Brain microvascular endothelial cell (primary cell): ENCODE measurements around the gene KLHL33.
A peak's percentile ranks its signal among the peaks of the same experiment; 100 is the strongest.

Experiments used
- DNase-seq: peaks from one replicate; pipeline ENCODE4 v3.0.0-alpha.2; 2020
- H3K27ac ChIP-seq: fragments of 250-450 bp; sonication (Bioruptor Pico); 2 replicates; pipeline ENCODE4 v1.5.1; 2020; ENCODE audit warnings: mild to moderate bottlenecking, moderate library complexity
- H3K27me3 ChIP-seq: fragments of 250-450 bp; sonication (Bioruptor Pico); replicated peaks from 2 replicates; pipeline ENCODE4 v1.5.1; 2020; ENCODE audit warnings: mild to moderate bottlenecking
- H3K36me3 ChIP-seq: fragments of 250-450 bp; sonication (Bioruptor Pico); replicated peaks from 2 replicates; pipeline ENCODE4 v1.5.1; 2020; ENCODE audit warnings: mild to moderate bottlenecking
- H3K4me3 ChIP-seq: 2 replicates; pipeline ENCODE4 v1.5.1; 2011; ENCODE audit warnings: low read depth, mild to moderate bottlenecking, control low read depth, low read length, moderate library complexity
- in situ Hi-C: cut with HindIII; loops from 2 replicates; pipeline ENCODE4 v1.10.0; 2017; ENCODE audit warnings: low sequenced_read_pairs, low pct_ligation_motif_present
- TF ChIP-seq, protein P1 (sequence below): IDR thresholded peaks from 2 replicates; pipeline ENCODE4 v1.5.1; 2011; ENCODE audit warnings: low read depth, mild to moderate bottlenecking, moderate library complexity, low read length, control low read depth, inconsistent platforms; ENCODE audit errors: missing control alignments

The KLHL33 gene

DNA sequence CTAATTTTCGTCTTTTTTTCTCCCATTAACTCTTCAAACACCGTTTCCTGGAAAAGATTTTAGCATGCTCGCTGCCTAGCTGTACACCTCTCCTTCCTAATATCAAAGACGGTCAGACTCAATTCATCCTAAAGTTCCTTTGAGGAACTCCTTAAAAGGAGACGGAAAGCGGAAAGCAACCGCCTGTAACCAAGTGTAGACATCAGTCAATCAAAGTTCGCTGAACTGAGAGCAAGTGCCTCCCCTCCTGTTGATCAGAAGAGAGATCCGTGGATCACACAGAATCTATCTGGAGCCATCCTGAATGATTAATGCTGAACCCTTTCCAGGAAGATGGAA lies 22.3 kb downstream of the KLHL33 start:
- in situ Hi-C loops: no loop called here
- Histone ChIP-seq H3K36me3 (no peaks in the 10 kb centered on the region), H3K4me3 (peak overlapping the region; percentile 94), H3K27me3 (no peaks in the 10 kb centered on the region), H3K27ac (peak overlapping the region; percentile 78)
- TF ChIP-seq, protein P1, sequence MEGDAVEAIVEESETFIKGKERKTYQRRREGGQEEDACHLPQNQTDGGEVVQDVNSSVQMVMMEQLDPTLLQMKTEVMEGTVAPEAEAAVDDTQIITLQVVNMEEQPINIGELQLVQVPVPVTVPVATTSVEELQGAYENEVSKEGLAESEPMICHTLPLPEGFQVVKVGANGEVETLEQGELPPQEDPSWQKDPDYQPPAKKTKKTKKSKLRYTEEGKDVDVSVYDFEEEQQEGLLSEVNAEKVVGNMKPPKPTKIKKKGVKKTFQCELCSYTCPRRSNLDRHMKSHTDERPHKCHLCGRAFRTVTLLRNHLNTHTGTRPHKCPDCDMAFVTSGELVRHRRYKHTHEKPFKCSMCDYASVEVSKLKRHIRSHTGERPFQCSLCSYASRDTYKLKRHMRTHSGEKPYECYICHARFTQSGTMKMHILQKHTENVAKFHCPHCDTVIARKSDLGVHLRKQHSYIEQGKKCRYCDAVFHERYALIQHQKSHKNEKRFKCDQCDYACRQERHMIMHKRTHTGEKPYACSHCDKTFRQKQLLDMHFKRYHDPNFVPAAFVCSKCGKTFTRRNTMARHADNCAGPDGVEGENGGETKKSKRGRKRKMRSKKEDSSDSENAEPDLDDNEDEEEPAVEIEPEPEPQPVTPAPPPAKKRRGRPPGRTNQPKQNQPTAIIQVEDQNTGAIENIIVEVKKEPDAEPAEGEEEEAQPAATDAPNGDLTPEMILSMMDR: no peak
- DNase-seq: no peak

DNA sequence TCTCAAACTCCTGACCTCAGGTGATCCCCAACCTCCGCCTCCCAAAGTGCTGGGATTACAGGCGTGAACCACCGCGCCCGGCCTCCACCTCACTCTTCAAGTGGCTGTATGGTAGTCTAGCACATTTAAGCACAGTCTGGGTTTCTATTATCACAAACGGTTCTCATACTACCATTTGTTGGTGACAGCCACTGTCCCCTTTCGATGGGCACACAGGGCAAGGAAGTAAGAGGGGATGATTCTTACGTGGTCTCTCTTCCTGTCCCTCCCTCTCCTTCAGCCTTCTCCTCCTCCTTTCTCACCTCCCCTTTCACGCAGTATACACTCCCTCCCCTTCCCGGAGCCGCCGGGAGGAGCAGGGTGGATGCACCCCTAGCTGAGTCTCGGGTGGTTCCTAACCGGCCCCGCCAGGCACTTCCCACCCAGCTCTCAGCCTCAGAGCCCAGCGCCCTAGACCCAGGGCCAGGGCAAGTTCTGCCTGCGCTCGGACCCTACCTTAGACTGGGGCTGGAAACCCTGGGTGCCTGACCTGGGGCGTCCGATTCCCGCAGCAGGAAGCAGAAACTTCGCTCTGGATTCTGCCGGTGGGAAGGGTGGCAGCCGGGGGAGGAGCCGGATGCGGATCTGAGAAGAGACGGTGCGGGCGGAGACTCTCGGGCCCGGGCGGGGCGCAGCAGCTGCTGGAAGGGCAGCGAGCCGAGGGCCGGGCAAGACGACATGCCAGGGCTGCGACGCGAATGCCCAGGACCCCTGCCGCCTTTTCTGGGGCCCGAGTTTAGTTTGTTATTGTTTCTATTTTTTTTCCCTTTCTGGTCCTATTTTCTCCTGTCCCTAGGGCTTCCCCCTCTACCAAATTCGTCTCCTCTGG lies 22.9 kb downstream of the KLHL33 start, which contains the start of gene TEP1:
TSS of gene TEP1 (minus strand) at position 626 of the 868 bp plus-strand sequence. CDS start 5,062 bp downstream, outside the sequence.
- peak within 1 kb of the TSS; percentile 78 for H3K27ac ChIP-seq
- in situ Hi-C loops: no loop called here

DNA sequence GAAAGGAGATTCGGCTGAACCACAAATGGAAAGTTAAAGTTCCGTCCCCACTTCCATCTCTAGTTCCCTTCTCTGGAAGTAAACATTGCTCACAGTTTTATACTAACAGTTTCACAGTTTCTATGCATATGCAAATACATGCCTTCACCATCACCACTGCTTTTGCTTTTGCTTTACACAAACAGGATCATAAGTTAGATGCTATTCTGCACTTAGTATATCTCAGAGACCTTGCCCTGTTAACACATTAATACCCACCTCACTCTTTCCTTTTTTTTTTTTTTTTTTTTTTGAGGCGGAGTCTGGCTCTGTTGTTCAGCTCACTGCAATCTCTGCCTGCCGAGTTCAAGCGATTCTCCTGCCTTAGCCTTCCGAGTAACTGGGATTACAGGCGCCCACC lies 23.6 kb downstream of the KLHL33 start:
- Histone ChIP-seq H3K27me3 (no peaks in the 10 kb centered on the region), H3K36me3 (peaks cover 5% of the 10 kb centered on the region), H3K4me3 (peak overlapping the region; percentile 94), H3K27ac (peak overlapping the region; percentile 78)
- TF ChIP-seq, protein P1: no peak
- in situ Hi-C loops: no loop called here
- no peak for DNase-seq

More for the DNA sequence above, 22.9 kb downstream of the KLHL33 start, which contains the start of gene TEP1:
- H3K36me3 ChIP-seq: no peaks in the 10 kb centered on the region
- H3K4me3 ChIP-seq: peak within 1 kb of the TSS; percentile 94
- peak; percentile 79 for DNase-seq
- TF ChIP-seq, protein P1: no peak
- no peaks in the 10 kb centered on the region for H3K27me3 ChIP-seq

DNA sequence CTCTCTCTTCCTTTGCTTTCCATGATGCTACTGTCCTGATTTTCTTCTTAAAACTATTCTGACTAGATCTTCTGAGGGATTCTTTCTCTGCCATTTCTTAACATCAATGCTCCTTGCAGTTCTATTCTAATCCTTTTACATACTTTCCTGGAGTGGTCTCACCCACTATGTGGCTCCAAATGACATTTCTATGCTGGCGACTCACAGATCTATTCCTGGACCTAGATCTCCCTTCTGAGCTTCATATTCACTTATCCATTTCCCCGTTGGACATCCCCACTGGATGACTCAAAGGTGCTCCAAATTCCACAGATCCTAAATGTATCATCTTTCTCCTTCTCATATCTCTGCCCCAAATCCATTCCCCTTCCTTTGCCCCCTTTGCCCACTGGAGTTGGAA lies 26.7 kb downstream of the KLHL33 start:
- Histone ChIP-seq H3K36me3 (peaks cover 33% of the 10 kb centered on the region), H3K27ac (no peak overlapping the region), H3K4me3 (no peak overlapping the region), H3K27me3 (no peaks in the 10 kb centered on the region)
- DNase-seq: peak; percentile 12
- in situ Hi-C loops: no loop called here
- TF ChIP-seq, protein P1: no peak

DNA sequence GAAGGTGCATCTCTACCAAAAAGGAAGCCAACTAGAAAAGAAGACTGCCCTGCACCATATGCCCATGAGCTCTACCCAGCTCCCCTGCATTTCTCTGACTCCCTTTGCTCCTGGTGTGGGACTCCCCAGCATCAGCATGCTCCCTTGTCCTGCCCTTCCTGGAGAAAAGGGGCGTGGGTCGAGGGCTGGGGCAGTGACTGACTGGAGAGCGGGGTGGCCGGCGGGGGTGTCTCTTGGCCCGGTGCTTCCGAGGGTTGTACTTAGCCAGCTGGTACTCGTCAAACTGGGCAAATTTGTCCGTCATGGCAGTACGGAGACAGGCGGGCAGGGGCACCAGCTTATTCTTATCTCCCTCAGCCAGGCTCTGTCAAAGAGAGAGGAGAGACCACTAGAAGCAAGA lies 32.4 kb downstream of the KLHL33 start:
- in situ Hi-C loops: no loop called here
- Histone ChIP-seq H3K27me3 (no peaks in the 10 kb centered on the region), H3K27ac (no peak overlapping the region), H3K36me3 (peaks cover 74% of the 10 kb centered on the region), H3K4me3 (no peak overlapping the region)
- no peak for DNase-seq
- TF ChIP-seq, protein P1: no peak
